WI38 (cell line): ENCODE data around the gene MAVS.
A peak's percentile ranks its signal among the peaks of the same experiment; 100 is the strongest.
"Not testable (repeated sequence)": the region's sequence is repeated elsewhere in the genome, so short reads cannot be mapped to it uniquely, and the experiment has no call there.

Experiments
- H3K4me3 ChIP-seq: 2 replicates; pipeline ENCODE4 v1.5.1; 2011; ENCODE audit warnings: low read depth, mild to moderate bottlenecking, control low read depth, low read length
- CTCF ChIP-seq: IDR thresholded peaks from 2 replicates; pipeline ENCODE4 v1.5.1; 2012; ENCODE audit warnings: low read depth, mild to moderate bottlenecking, control low read depth, low read length

The MAVS gene

GRCh38 chr20:3898639-3899038 lies 52.0 kb downstream of the MAVS start:
- no peak for TF ChIP-seq CTCF
- no peak overlapping the region for H3K4me3 ChIP-seq

GRCh38 chr20:3900187-3900604 lies 53.6 kb downstream of the MAVS start:
- no peak overlapping the region for H3K4me3 ChIP-seq
- TF ChIP-seq CTCF: no peak

GRCh38 chr20:3901028-3901705 lies 54.5 kb downstream of the MAVS start:
- H3K4me3 ChIP-seq: peak overlapping the region; percentile 23; the same call in 1 of the 2 replicates
- no peak for TF ChIP-seq CTCF

GRCh38 chr20:3901706-3902440 lies 55.2 kb downstream of the MAVS start:
- TF ChIP-seq CTCF: no peak
- H3K4me3 ChIP-seq: peak overlapping the region; percentile 27; the same call in 1 of the 2 replicates

- no peak for TF ChIP-seq CTCF
- H3K4me3 ChIP-seq: no peak overlapping the region
These were observed 55.8 kb downstream of the MAVS start for GRCh38 chr20:3902446-3902845.

GRCh38 chr20:3904224-3904623 lies 57.6 kb downstream of the MAVS start:
- TF ChIP-seq CTCF: no peak
- no peak overlapping the region for H3K4me3 ChIP-seq

GRCh38 chr20:3904857-3905256 lies 58.2 kb downstream of the MAVS start:
- TF ChIP-seq CTCF: no peak

GRCh38 chr20:3906744-3907721 lies 60.4 kb downstream of the MAVS start:
- not testable (repeated sequence) for H3K4me3 ChIP-seq

More at GRCh38 chr20:3904857-3905256, 58.2 kb downstream of the MAVS start:
- no peak overlapping the region for H3K4me3 ChIP-seq
